Muscle of leg (tissue), 11 donors: ENCODE results near the gene SLC26A4. TPM values are rescaled to one million over a fixed set of nuclear protein-coding genes. Genes with fewer than 3 reads are reported as not detected.

Experiments
- DNase-seq: peaks from one replicate; pipeline ENCODE4 v3.0.0; 2013
- H3K27ac ChIP-seq: one replicate; pipeline ENCODE4 v1.5.1; 2013; ENCODE audit warnings: mild to moderate bottlenecking, low read length, control low read depth
- H3K27me3 ChIP-seq: one replicate; pipeline ENCODE4 v1.6.1; 2013; ENCODE audit warnings: low read length; ENCODE audit not compliant: control insufficient read depth, insufficient read depth
- H3K36me3 ChIP-seq: one replicate; pipeline ENCODE4 v1.6.1; 2013; ENCODE audit warnings: low read length; ENCODE audit not compliant: control insufficient read depth, insufficient read depth
- H3K4me1 ChIP-seq: one replicate; pipeline ENCODE4 v1.6.1; 2013; ENCODE audit warnings: low read length; ENCODE audit not compliant: control insufficient read depth, insufficient read depth
- H3K4me3 ChIP-seq: one replicate; pipeline ENCODE4 v1.5.1; 2013; ENCODE audit warnings: low read length, control low read depth
- H3K9me3 ChIP-seq: replicated peaks from 2 replicates; pipeline ENCODE4 v1.6.1; 2013; ENCODE audit warnings: low read depth, low read length; ENCODE audit not compliant: control insufficient read depth
- WGBS: methylation state at CpG from one replicate; pipeline ENCODE4 v1.1.5; 2013; ENCODE audit warnings: missing lambda C conversion rate; ENCODE audit not compliant: insufficient coverage; 5-methylcytosine and 5-hydroxymethylcytosine counted together
- polyA plus RNA-seq, 8 donors: library from polyadenylated mRNA; unstranded; fragments of 120-200 nt; gene quantifications; one replicate each; pipeline versions ENCODE4 v1.2.1 to v1.2.3, GENCODE V29; 2013; ENCODE audit warnings: inconsistent platforms in 1 of 8, low replicate concordance in 1 of 8; ENCODE audit not compliant: insufficient read length in 8 of 8, insufficient read depth in 1 of 8
- total RNA-seq: library from RNA; stranded (reverse); fragments of 120-200 nt; gene quantifications from one replicate; pipeline ENCODE4 v1.2.4, GENCODE V29; 2013

Gene SLC26A4
- total and polyA plus RNA-seq, 9 donors, result 0.41 to 1.1 (median 0.55) TPM

GRCh38 chr7:107691716-107692115 lies 31.1 kb downstream of the SLC26A4 start:
- DNase-seq, result peak; percentile 76
- Histone ChIP-seq H3K27me3 (no peaks in the 10 kb centered on the region), H3K36me3 (no peaks in the 10 kb centered on the region), H3K4me3 (no peak overlapping the region), H3K27ac (no peak overlapping the region), H3K9me3 (no peaks in the 10 kb centered on the region), H3K4me1 (peaks cover 30% of the 10 kb centered on the region)
- WGBS, result 5% methylated on average over 2 of the region's 3 CpGs

- Histone ChIP-seq H3K27ac (no peak overlapping the region), H3K27me3 (no peaks in the 10 kb centered on the region), H3K36me3 (no peaks in the 10 kb centered on the region), H3K4me1 (peaks cover 32% of the 10 kb centered on the region), H3K4me3 (no peak overlapping the region), H3K9me3 (no peaks in the 10 kb centered on the region)
- no peak for DNase-seq
- WGBS, result no CpG with 5 or more reads among the region's 1 CpG
These were observed 31.9 kb downstream of the SLC26A4 start for GRCh38 chr7:107692501-107692900.

GRCh38 chr7:107693396-107693795 lies 32.8 kb downstream of the SLC26A4 start:
- Histone ChIP-seq H3K36me3 (no peaks in the 10 kb centered on the region), H3K4me1 (peaks cover 36% of the 10 kb centered on the region), H3K4me3 (no peak overlapping the region), H3K9me3 (no peaks in the 10 kb centered on the region), H3K27me3 (no peaks in the 10 kb centered on the region), H3K27ac (no peak overlapping the region)
- 57% methylated on average over 1 of the region's 4 CpGs for WGBS
- no peak for DNase-seq

GRCh38 chr7:107694386-107694785 lies 33.8 kb downstream of the SLC26A4 start:
- Histone ChIP-seq H3K27ac (peak overlapping the region; percentile 32), H3K4me1 (peaks cover 36% of the 10 kb centered on the region), H3K9me3 (no peaks in the 10 kb centered on the region), H3K27me3 (no peaks in the 10 kb centered on the region), H3K36me3 (no peaks in the 10 kb centered on the region), H3K4me3 (no peak overlapping the region)
- DNase-seq, result peak; percentile 74
- WGBS, result 47% methylated on average over 3 of the region's 5 CpGs

GRCh38 chr7:107696330-107696946 lies 35.8 kb downstream of the SLC26A4 start:
- Histone ChIP-seq H3K4me3 (no peak overlapping the region), H3K9me3 (no peaks in the 10 kb centered on the region), H3K27ac (no peak overlapping the region), H3K27me3 (no peaks in the 10 kb centered on the region), H3K36me3 (no peaks in the 10 kb centered on the region), H3K4me1 (peaks cover 28% of the 10 kb centered on the region)
- DNase-seq, result peak; percentile 13
- 80% methylated on average over 1 of the region's 4 CpGs for WGBS

- H3K4me3 ChIP-seq, result no peak overlapping the region
- no peaks in the 10 kb centered on the region for H3K9me3 ChIP-seq
- 33% methylated on average over 3 of the region's 7 CpGs for WGBS
- no peaks in the 10 kb centered on the region for H3K36me3 ChIP-seq
- H3K27ac ChIP-seq, result peak overlapping the region; percentile 11
- H3K4me1 ChIP-seq, result peaks cover 24% of the 10 kb centered on the region
- DNase-seq, result peak; percentile 76
- H3K27me3 ChIP-seq, result no peaks in the 10 kb centered on the region
These were observed 36.9 kb downstream of the SLC26A4 start for GRCh38 chr7:107697321-107698049.

- H3K27ac ChIP-seq, result no peak overlapping the region
- H3K4me3 ChIP-seq, result no peak overlapping the region
- H3K9me3 ChIP-seq, result no peaks in the 10 kb centered on the region
- DNase-seq, result no peak
- H3K27me3 ChIP-seq, result no peaks in the 10 kb centered on the region
- H3K4me1 ChIP-seq, result peaks cover 9% of the 10 kb centered on the region
- no peaks in the 10 kb centered on the region for H3K36me3 ChIP-seq
These were observed 39.9 kb downstream of the SLC26A4 start for GRCh38 chr7:107700570-107700969.

GRCh38 chr7:107701191-107701590 lies 40.6 kb downstream of the SLC26A4 start:
- Histone ChIP-seq H3K9me3 (no peaks in the 10 kb centered on the region), H3K27ac (no peak overlapping the region), H3K4me3 (no peak overlapping the region), H3K27me3 (no peaks in the 10 kb centered on the region), H3K4me1 (peaks cover 9% of the 10 kb centered on the region), H3K36me3 (no peaks in the 10 kb centered on the region)
- WGBS, result no CpG with 5 or more reads among the region's 3 CpGs
- DNase-seq, result peak; percentile 13

- no peak for DNase-seq
- Histone ChIP-seq H3K9me3 (no peaks in the 10 kb centered on the region), H3K27me3 (no peaks in the 10 kb centered on the region), H3K4me1 (peaks cover under 1% of the 10 kb centered on the region), H3K36me3 (no peaks in the 10 kb centered on the region), H3K27ac (no peak overlapping the region), H3K4me3 (no peak overlapping the region)
These were observed 42.6 kb downstream of the SLC26A4 start for GRCh38 chr7:107703219-107703618.

GRCh38 chr7:107703872-107704271 lies 43.2 kb downstream of the SLC26A4 start:
- H3K27me3 ChIP-seq, result no peaks in the 10 kb centered on the region
- no peak overlapping the region for H3K4me3 ChIP-seq
- no peaks in the 10 kb centered on the region for H3K36me3 ChIP-seq
- DNase-seq, result no peak
- H3K27ac ChIP-seq, result no peak overlapping the region
- WGBS, result 100% methylated on average over 1 of the region's 3 CpGs
- no peaks in the 10 kb centered on the region for H3K9me3 ChIP-seq
- no peaks in the 10 kb centered on the region for H3K4me1 ChIP-seq
